ENCODE results near the gene LIN37. TPM values are rescaled to one million over a fixed set of nuclear protein-coding genes. Genes with fewer than 3 reads are reported as not detected.

LIN37 gene
- total and polyA plus RNA-seq, 2 experiments from 2014 or later, result 4.3 to 6.8 TPM

- no peak for TF ChIP-seq REST (IDR thresholded peaks at IDR 0.05; ENCODE audit: unreplicated experiment)
These were observed 53.5 kb downstream of the LIN37 start (continued) for GRCh38 chr19:35801828-35802227.

Other genes with a start within 250 kb of the LIN37 start
- 259 and 276 TPM in 2 replicates for gene DMKN, start 234.9 kb upstream of the LIN37 start, total RNA-seq (2014; rRNA removed; shearing (Covaris generic))
- gene DMKN, start 234.9 kb upstream of the LIN37 start, polyA plus RNA-seq (2016; fragmentation: Nextera tagmentation; extraction: Ambion mirVana), result 569 and 615 TPM in 2 replicates
- gene SBSN, start 220.3 kb upstream of the LIN37 start, total RNA-seq (2014; rRNA removed; shearing (Covaris generic)), result not detected in 2 replicates
- gene SBSN, start 220.3 kb upstream of the LIN37 start, polyA plus RNA-seq (2016; fragmentation: Nextera tagmentation; extraction: Ambion mirVana), result 0.39 and 0.42 TPM in 2 replicates
- not detected in 2 replicates for gene GAPDHS, start 215.1 kb upstream of the LIN37 start, total RNA-seq (2014; rRNA removed; shearing (Covaris generic))
- gene GAPDHS, start 215.1 kb upstream of the LIN37 start, polyA plus RNA-seq (2016; fragmentation: Nextera tagmentation; extraction: Ambion mirVana), result 0.21 TPM in 1 of 2 replicates, not detected in the other
- gene TMEM147, start 202.9 kb upstream of the LIN37 start, total RNA-seq (2014; rRNA removed; shearing (Covaris generic)), result 164 and 170 TPM in 2 replicates
- 272 TPM in 2 replicates for gene TMEM147, start 202.9 kb upstream of the LIN37 start, polyA plus RNA-seq (2016; fragmentation: Nextera tagmentation; extraction: Ambion mirVana)
- 0.62 and 0.63 TPM in 2 replicates for gene ATP4A, start 184.9 kb upstream of the LIN37 start, total RNA-seq (2014; rRNA removed; shearing (Covaris generic))
- gene ATP4A, start 184.9 kb upstream of the LIN37 start, polyA plus RNA-seq (2016; fragmentation: Nextera tagmentation; extraction: Ambion mirVana), result 0.61 and 1.0 TPM in 2 replicates
- not detected in 2 replicates for gene PMIS2, start 162.4 kb upstream of the LIN37 start, total RNA-seq (2014; rRNA removed; shearing (Covaris generic))
- gene PMIS2, start 162.4 kb upstream of the LIN37 start, polyA plus RNA-seq (2016; fragmentation: Nextera tagmentation; extraction: Ambion mirVana), result not detected in 2 replicates
- 17.9 and 21.9 TPM in 2 replicates for gene HAUS5, start 135.8 kb upstream of the LIN37 start, total RNA-seq (2014; rRNA removed; shearing (Covaris generic))
- gene HAUS5, start 135.8 kb upstream of the LIN37 start, polyA plus RNA-seq (2016; fragmentation: Nextera tagmentation; extraction: Ambion mirVana), result 22.3 and 23.2 TPM in 2 replicates
- 58.3 and 74.7 TPM in 2 replicates for gene RBM42, start 119.5 kb upstream of the LIN37 start, total RNA-seq (2014; rRNA removed; shearing (Covaris generic))
- 78.2 and 82.9 TPM in 2 replicates for gene RBM42, start 119.5 kb upstream of the LIN37 start, polyA plus RNA-seq (2016; fragmentation: Nextera tagmentation; extraction: Ambion mirVana)
- 0.87 TPM in 1 of 2 replicates, not detected in the other for gene ETV2, start 106.8 kb upstream of the LIN37 start, total RNA-seq (2014; rRNA removed; shearing (Covaris generic))
- 1.5 and 1.7 TPM in 2 replicates for gene ETV2, start 106.8 kb upstream of the LIN37 start, polyA plus RNA-seq (2016; fragmentation: Nextera tagmentation; extraction: Ambion mirVana)
- gene COX6B1, start 100.3 kb upstream of the LIN37 start, total RNA-seq (2014; rRNA removed; shearing (Covaris generic)), result 564 and 722 TPM in 2 replicates
- gene COX6B1, start 100.3 kb upstream of the LIN37 start, polyA plus RNA-seq (2016; fragmentation: Nextera tagmentation; extraction: Ambion mirVana), result 1,532 and 1,702 TPM in 2 replicates
- gene UPK1A, start 82.1 kb upstream of the LIN37 start, total RNA-seq (2014; rRNA removed; shearing (Covaris generic)), result 0.42 TPM in 1 of 2 replicates, not detected in the other
- gene UPK1A, start 82.1 kb upstream of the LIN37 start, polyA plus RNA-seq (2016; fragmentation: Nextera tagmentation; extraction: Ambion mirVana), result 1.0 and 1.5 TPM in 2 replicates
- 1.8 TPM in 1 of 2 replicates, not detected in the other for gene ZBTB32, start 44.0 kb upstream of the LIN37 start, total RNA-seq (2014; rRNA removed; shearing (Covaris generic))
- gene ZBTB32, start 44.0 kb upstream of the LIN37 start, polyA plus RNA-seq (2016; fragmentation: Nextera tagmentation; extraction: Ambion mirVana), result 0.45 and 0.65 TPM in 2 replicates
- gene KMT2B, start 30.6 kb upstream of the LIN37 start, total RNA-seq (2014; rRNA removed; shearing (Covaris generic)), result 36.2 and 49.8 TPM in 2 replicates
- gene KMT2B, start 30.6 kb upstream of the LIN37 start, polyA plus RNA-seq (2016; fragmentation: Nextera tagmentation; extraction: Ambion mirVana), result 15.5 and 15.8 TPM in 2 replicates
- 7.8 and 14.4 TPM in 2 replicates for gene IGFLR1, start 6.1 kb upstream of the LIN37 start, total RNA-seq (2014; rRNA removed; shearing (Covaris generic))
- gene IGFLR1, start 6.1 kb upstream of the LIN37 start, polyA plus RNA-seq (2016; fragmentation: Nextera tagmentation; extraction: Ambion mirVana), result 17.8 and 18.1 TPM in 2 replicates
- gene U2AF1L4, start 3.2 kb upstream of the LIN37 start, total RNA-seq (2014; rRNA removed; shearing (Covaris generic)), result 13.1 and 14.3 TPM in 2 replicates
- 20.0 and 23.7 TPM in 2 replicates for gene U2AF1L4, start 3.2 kb upstream of the LIN37 start, polyA plus RNA-seq (2016; fragmentation: Nextera tagmentation; extraction: Ambion mirVana)
- 18.5 and 20.6 TPM in 2 replicates for gene PSENEN, start 2.9 kb upstream of the LIN37 start, total RNA-seq (2014; rRNA removed; shearing (Covaris generic))
- 175 and 197 TPM in 2 replicates for gene PSENEN, start 2.9 kb upstream of the LIN37 start, polyA plus RNA-seq (2016; fragmentation: Nextera tagmentation; extraction: Ambion mirVana)
- 0.27 and 0.87 TPM in 2 replicates for gene HSPB6, start 8.5 kb downstream of the LIN37 start, total RNA-seq (2014; rRNA removed; shearing (Covaris generic))
- 3.2 and 3.9 TPM in 2 replicates for gene HSPB6, start 8.5 kb downstream of the LIN37 start, polyA plus RNA-seq (2016; fragmentation: Nextera tagmentation; extraction: Ambion mirVana)
- gene PROSER3, start 9.6 kb downstream of the LIN37 start, total RNA-seq (2014; rRNA removed; shearing (Covaris generic)), result 14.7 and 28.0 TPM in 2 replicates
- gene PROSER3, start 9.6 kb downstream of the LIN37 start, polyA plus RNA-seq (2016; fragmentation: Nextera tagmentation; extraction: Ambion mirVana), result 21.8 and 24.1 TPM in 2 replicates
- 17.7 and 22.1 TPM in 2 replicates for gene ARHGAP33, start 27.0 kb downstream of the LIN37 start, total RNA-seq (2014; rRNA removed; shearing (Covaris generic))
- 10.3 and 11.6 TPM in 2 replicates for gene ARHGAP33, start 27.0 kb downstream of the LIN37 start, polyA plus RNA-seq (2016; fragmentation: Nextera tagmentation; extraction: Ambion mirVana)
- not detected in 2 replicates for gene PRODH2, start 64.3 kb downstream of the LIN37 start, total RNA-seq (2014; rRNA removed; shearing (Covaris generic))
- gene PRODH2, start 64.3 kb downstream of the LIN37 start, polyA plus RNA-seq (2016; fragmentation: Nextera tagmentation; extraction: Ambion mirVana), result not detected in 2 replicates
- 0.58 and 1.0 TPM in 2 replicates for gene NPHS1, start 103.9 kb downstream of the LIN37 start, total RNA-seq (2014; rRNA removed; shearing (Covaris generic))
- 0.47 and 1.3 TPM in 2 replicates for gene NPHS1, start 103.9 kb downstream of the LIN37 start, polyA plus RNA-seq (2016; fragmentation: Nextera tagmentation; extraction: Ambion mirVana)
- 9.9 and 13.1 TPM in 2 replicates for gene KIRREL2, start 108.3 kb downstream of the LIN37 start, total RNA-seq (2014; rRNA removed; shearing (Covaris generic))
- gene KIRREL2, start 108.3 kb downstream of the LIN37 start, polyA plus RNA-seq (2016; fragmentation: Nextera tagmentation; extraction: Ambion mirVana), result 3.6 and 3.8 TPM in 2 replicates
- gene APLP1, start 120.0 kb downstream of the LIN37 start, total RNA-seq (2014; rRNA removed; shearing (Covaris generic)), result 28.2 and 30.2 TPM in 2 replicates
- gene APLP1, start 120.0 kb downstream of the LIN37 start, polyA plus RNA-seq (2016; fragmentation: Nextera tagmentation; extraction: Ambion mirVana), result 36.0 and 39.0 TPM in 2 replicates
- 8.7 and 15.7 TPM in 2 replicates for gene NFKBID, start 152.0 kb downstream of the LIN37 start, total RNA-seq (2014; rRNA removed; shearing (Covaris generic))
- gene NFKBID, start 152.0 kb downstream of the LIN37 start, polyA plus RNA-seq (2016; fragmentation: Nextera tagmentation; extraction: Ambion mirVana), result 10.5 and 12.1 TPM in 2 replicates
- not detected in 2 replicates for gene HCST, start 154.0 kb downstream of the LIN37 start, total RNA-seq (2014; rRNA removed; shearing (Covaris generic))
- gene HCST, start 154.0 kb downstream of the LIN37 start, polyA plus RNA-seq (2016; fragmentation: Nextera tagmentation; extraction: Ambion mirVana), result 2.1 and 6.7 TPM in 2 replicates
- gene TYROBP, start 159.7 kb downstream of the LIN37 start, total RNA-seq (2014; rRNA removed; shearing (Covaris generic)), result not detected in 2 replicates
- 0.99 TPM in 1 of 2 replicates, not detected in the other for gene TYROBP, start 159.7 kb downstream of the LIN37 start, polyA plus RNA-seq (2016; fragmentation: Nextera tagmentation; extraction: Ambion mirVana)
- 15.1 and 18.2 TPM in 2 replicates for gene LRFN3, start 187.8 kb downstream of the LIN37 start, total RNA-seq (2014; rRNA removed; shearing (Covaris generic))
- 5.8 and 6.0 TPM in 2 replicates for gene LRFN3, start 187.8 kb downstream of the LIN37 start, polyA plus RNA-seq (2016; fragmentation: Nextera tagmentation; extraction: Ambion mirVana)
- gene SDHAF1, start 246.6 kb downstream of the LIN37 start, total RNA-seq (2014; rRNA removed; shearing (Covaris generic)), result 45.8 and 55.9 TPM in 2 replicates
- gene SDHAF1, start 246.6 kb downstream of the LIN37 start, polyA plus RNA-seq (2016; fragmentation: Nextera tagmentation; extraction: Ambion mirVana), result 19.9 TPM in 2 replicates

All from GM23338 (cell line).